GM19328 (cell line): ENCODE measurements around the gene OSBPL9.
A peak's percentile ranks its signal among the peaks of the same experiment; 100 is the strongest.

Source experiments
- ATAC-seq: cut with Tn5 transposase; IDR thresholded peaks from one replicate; pipeline ENCODE4 v1.9.1; 2021; ENCODE audit warnings: mild to moderate bottlenecking, moderate library complexity; ENCODE audit not compliant: unreplicated experiment

OSBPL9 gene

GRCh38 chr1:51616903-51617708 is at the start of gene OSBPL9:
TSS of gene OSBPL9 (plus strand) at chr1:51617092. CDS start at chr1:51617111, 19 bp downstream.
- peak; percentile 72 for ATAC-seq

- no peak for ATAC-seq
Observed at GRCh38 chr1:51567653-51568052, 49.2 kb upstream of the OSBPL9 start.

GRCh38 chr1:51568231-51568935 is 48.5 kb upstream of the OSBPL9 start:
- no peak for ATAC-seq

- ATAC-seq: peak; percentile 66
Observed at GRCh38 chr1:51569284-51570062, 47.4 kb upstream of the OSBPL9 start.

GRCh38 chr1:51570063-51570710 is 46.7 kb upstream of the OSBPL9 start:
- ATAC-seq: no peak

- no peak for ATAC-seq
Observed at GRCh38 chr1:51572365-51572764, 44.5 kb upstream of the OSBPL9 start.

GRCh38 chr1:51574796-51575195 is 42.1 kb upstream of the OSBPL9 start:
- ATAC-seq: no peak

GRCh38 chr1:51575406-51576084 is 41.3 kb upstream of the OSBPL9 start:
- no peak for ATAC-seq

- ATAC-seq: no peak
Observed at GRCh38 chr1:51576085-51576444, 40.8 kb upstream of the OSBPL9 start.

GRCh38 chr1:51576923-51577322 is 40.0 kb upstream of the OSBPL9 start:
- ATAC-seq: no peak

- ATAC-seq: no peak
Observed at GRCh38 chr1:51578383-51579109, 38.3 kb upstream of the OSBPL9 start.

GRCh38 chr1:51581238-51581637 is 35.7 kb upstream of the OSBPL9 start:
- no peak for ATAC-seq

- ATAC-seq: no peak
Observed at GRCh38 chr1:51583532-51583931, 33.4 kb upstream of the OSBPL9 start.

- ATAC-seq: no peak
Observed at GRCh38 chr1:51584021-51584420, 32.9 kb upstream of the OSBPL9 start.

- ATAC-seq: no peak
Observed at GRCh38 chr1:51592711-51593110, 24.2 kb upstream of the OSBPL9 start.

- ATAC-seq: no peak
Observed at GRCh38 chr1:51594716-51595115, 22.2 kb upstream of the OSBPL9 start.

- ATAC-seq: no peak
Observed at GRCh38 chr1:51600529-51600928, 16.4 kb upstream of the OSBPL9 start.

- no peak for ATAC-seq
Observed at GRCh38 chr1:51600965-51601364, 15.9 kb upstream of the OSBPL9 start.

- ATAC-seq: no peak
Observed at GRCh38 chr1:51605961-51606723, 10.8 kb upstream of the OSBPL9 start.
